ENCODE data around the gene LRRN1. TPM values are rescaled to one million over a fixed set of nuclear protein-coding genes. Genes with fewer than 3 reads are reported as not detected.
"Not testable (repeated sequence)": the region's sequence is repeated elsewhere in the genome, so short reads cannot be mapped to it uniquely, and the experiment has no call there.

The LRRN1 gene
- total RNA-seq, 1 donor from 2014 or later, result 10.4 TPM

GRCh38 chr3:3802046-3802445, 2.8 kb downstream of the LRRN1 start:
- intact Hi-C loops (cut with DNase I), result no loop called here
- ATAC-seq, result no peak

GRCh38 chr3:3804560-3804959, 5.3 kb downstream of the LRRN1 start:
- ATAC-seq (no peak), DNase-seq (ENCODE audit: low spot score) (no peak)
- intact Hi-C loops (cut with DNase I), result no loop called here

More at GRCh38 chr3:3802046-3802445, 2.8 kb downstream of the LRRN1 start:
- DNase-seq (ENCODE audit: low spot score), result no peak

GRCh38 chr3:3806092-3806491, 6.9 kb downstream of the LRRN1 start:
- DNase-seq (ENCODE audit: low spot score) (no peak), ATAC-seq (no peak)
- intact Hi-C loops (cut with DNase I), result no loop called here

GRCh38 chr3:3806856-3807255, 7.6 kb downstream of the LRRN1 start:
- intact Hi-C loops (cut with DNase I), result no loop called here
- ATAC-seq (no peak), DNase-seq (ENCODE audit: low spot score) (no peak)

GRCh38 chr3:3813013-3813412, 13.8 kb downstream of the LRRN1 start:
- no peak for ATAC-seq
- intact Hi-C loops (cut with DNase I), result no loop called here
- DNase-seq (ENCODE audit: low spot score), result no peak

- intact Hi-C loops (cut with DNase I), result no loop called here
- no peak for DNase-seq (ENCODE audit: low spot score)
- ATAC-seq, result no peak
These were observed 16.0 kb downstream of the LRRN1 start for GRCh38 chr3:3815206-3815605.

GRCh38 chr3:3816034-3816433, 16.8 kb downstream of the LRRN1 start:
- no peak for ATAC-seq

GRCh38 chr3:3817865-3818264, 18.6 kb downstream of the LRRN1 start:
- DNase-seq (ENCODE audit: low spot score) (no peak), ATAC-seq (no peak)
- intact Hi-C loops (cut with DNase I), result no loop called here

More at GRCh38 chr3:3816034-3816433, 16.8 kb downstream of the LRRN1 start:
- intact Hi-C loops (cut with DNase I), result no loop called here
- no peak for DNase-seq (ENCODE audit: low spot score)

- DNase-seq (ENCODE audit: low spot score), result no peak
- intact Hi-C loops (cut with DNase I), result no loop called here
- ATAC-seq, result no peak
These were observed 22.5 kb downstream of the LRRN1 start for GRCh38 chr3:3821777-3822176.

GRCh38 chr3:3825035-3825434, 25.8 kb downstream of the LRRN1 start:
- DNase-seq (ENCODE audit: low spot score), result no peak
- intact Hi-C loops (cut with DNase I), result no loop called here
- no peak for ATAC-seq

GRCh38 chr3:3826521-3826920, 27.3 kb downstream of the LRRN1 start:
- ATAC-seq, result no peak

GRCh38 chr3:3827111-3827510, 27.9 kb downstream of the LRRN1 start:
- intact Hi-C loops (cut with DNase I), result no loop called here
- no peak for ATAC-seq
- DNase-seq (ENCODE audit: low spot score), result no peak

More at GRCh38 chr3:3826521-3826920, 27.3 kb downstream of the LRRN1 start:
- no peak for DNase-seq (ENCODE audit: low spot score)
- intact Hi-C loops (cut with DNase I), result no loop called here

- DNase-seq (ENCODE audit: low spot score); ATAC-seq; intact Hi-C loops (cut with DNase I): not testable (repeated sequence)
These were observed 29.2 kb downstream of the LRRN1 start for GRCh38 chr3:3828417-3828816.

- DNase-seq (ENCODE audit: low spot score), result no peak
- intact Hi-C loops (cut with DNase I), result no loop called here
- no peak for ATAC-seq
These were observed 37.6 kb downstream of the LRRN1 start for GRCh38 chr3:3836845-3837244.

- DNase-seq (ENCODE audit: low spot score), result no peak
- ATAC-seq, result no peak
- intact Hi-C loops (cut with DNase I), result no loop called here
These were observed 43.1 kb downstream of the LRRN1 start for GRCh38 chr3:3842356-3842755.

- DNase-seq (ENCODE audit: low spot score) (no peak), ATAC-seq (no peak)
- intact Hi-C loops (cut with DNase I), result no loop called here
These were observed 49.0 kb downstream of the LRRN1 start for GRCh38 chr3:3847994-3848922.

- intact Hi-C loops (cut with DNase I), result no loop called here
- ATAC-seq, result no peak
- DNase-seq (ENCODE audit: low spot score), result no peak
These were observed 49.7 kb downstream of the LRRN1 start for GRCh38 chr3:3848923-3849275.

- ATAC-seq, result no peak
- DNase-seq (ENCODE audit: low spot score), result no peak
- intact Hi-C loops (cut with DNase I), result no loop called here
These were observed 52.5 kb downstream of the LRRN1 start for GRCh38 chr3:3851621-3852323.

- intact Hi-C loops (cut with DNase I), result no loop called here
- DNase-seq (ENCODE audit: low spot score) (no peak), ATAC-seq (no peak)
These were observed 54.3 kb downstream of the LRRN1 start for GRCh38 chr3:3853544-3853943.

GRCh38 chr3:3855056-3855455, 55.8 kb downstream of the LRRN1 start:
- intact Hi-C loops (cut with DNase I), result no loop called here
- DNase-seq (ENCODE audit: low spot score), result no peak
- no peak for ATAC-seq

All from sciatic nerve (tissue), 2 donors.